NCI-H2081 treated with DMSO at 0.1 percent for 48 hours (cell line): Measurements from ENCODE around the gene PDZRN3.

Experiments used
- DNase-seq: peaks from one replicate; lab custom pipeline; 2025; lab: John Stamatoyannopoulos, UW

PDZRN3 gene

GRCh38 chr3:73384091-73384906 lies 240.4 kb downstream of the PDZRN3 start:
- no peak for DNase-seq

GRCh38 chr3:73383470-73384049 lies 241.2 kb downstream of the PDZRN3 start:
- DNase-seq, result no peak

- DNase-seq, result no peak
Measured at GRCh38 chr3:73381551-73381950, 243.2 kb downstream of the PDZRN3 start.

- DNase-seq, result no peak
Measured at GRCh38 chr3:73380735-73381532, 243.8 kb downstream of the PDZRN3 start.

- DNase-seq, result no peak
Measured at GRCh38 chr3:73379465-73379864, 245.3 kb downstream of the PDZRN3 start.

GRCh38 chr3:73378207-73378606 lies 246.5 kb downstream of the PDZRN3 start:
- no peak for DNase-seq

- DNase-seq, result no peak
Measured at GRCh38 chr3:73365756-73366397, 258.9 kb downstream of the PDZRN3 start.

GRCh38 chr3:73364517-73364916 lies 260.2 kb downstream of the PDZRN3 start:
- no peak for DNase-seq

- DNase-seq, result no peak
Measured at GRCh38 chr3:73363093-73363492, 261.6 kb downstream of the PDZRN3 start.

GRCh38 chr3:73361591-73361990 lies 263.1 kb downstream of the PDZRN3 start:
- no peak for DNase-seq

- DNase-seq, result no peak
Measured at GRCh38 chr3:73353649-73354217, 271.0 kb downstream of the PDZRN3 start.

GRCh38 chr3:73352841-73353645 lies 271.7 kb downstream of the PDZRN3 start:
- DNase-seq, result no peak

- DNase-seq, result no peak
Measured at GRCh38 chr3:73351423-73352071, 273.2 kb downstream of the PDZRN3 start.

GRCh38 chr3:73350996-73351395 lies 273.7 kb downstream of the PDZRN3 start:
- no peak for DNase-seq

GRCh38 chr3:73349657-73350056 lies 275.1 kb downstream of the PDZRN3 start:
- no peak for DNase-seq

- DNase-seq, result no peak
Measured at GRCh38 chr3:73342077-73342476, 282.7 kb downstream of the PDZRN3 start.

GRCh38 chr3:73341272-73341935 lies 283.3 kb downstream of the PDZRN3 start:
- no peak for DNase-seq

GRCh38 chr3:73332558-73332957 lies 292.2 kb downstream of the PDZRN3 start:
- DNase-seq, result no peak
